Lung microvascular endothelial cell (primary cell): ENCODE data around the gene DPYD. TPM values are rescaled to one million over a fixed set of nuclear protein-coding genes. Genes with fewer than 3 reads are reported as not detected.

ENCODE experiments used
- DNase-seq, 2 donors: peaks; one replicate each; pipeline versions ENCODE4 v3.0.0 to v3.0.0-alpha.2; 2010; ENCODE audit warnings: low read depth in 2 of 2
- total RNA-seq: library from RNA; depleted of rRNA; stranded (reverse); fragments of >200 nt; gene quantifications from 2 replicates; pipeline ENCODE4 v1.2.1, GENCODE V29; 2014

Gene DPYD
- total RNA-seq, 1 donor from 2014 or later, result 15.9 TPM

DNA sequence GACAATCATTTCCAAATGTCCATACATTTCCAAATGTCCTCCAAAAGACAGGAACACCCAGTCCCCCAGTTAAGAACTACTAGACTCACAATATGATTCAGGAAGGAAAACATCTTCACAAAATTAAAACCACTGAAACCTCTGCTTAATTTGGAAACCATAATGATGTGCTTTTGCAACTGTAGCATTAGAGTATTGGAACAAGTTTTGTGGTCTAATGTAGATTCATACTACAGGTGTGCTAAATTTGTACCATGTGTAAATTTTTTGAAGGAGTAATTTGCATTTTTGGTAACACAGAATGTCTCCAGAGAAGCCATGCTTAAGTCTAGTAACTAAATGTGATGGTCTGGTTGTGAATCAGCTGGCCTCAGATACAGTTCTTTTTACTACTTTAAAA lies 129.6 kb downstream of the DPYD start:
- no peak for DNase-seq

DNA sequence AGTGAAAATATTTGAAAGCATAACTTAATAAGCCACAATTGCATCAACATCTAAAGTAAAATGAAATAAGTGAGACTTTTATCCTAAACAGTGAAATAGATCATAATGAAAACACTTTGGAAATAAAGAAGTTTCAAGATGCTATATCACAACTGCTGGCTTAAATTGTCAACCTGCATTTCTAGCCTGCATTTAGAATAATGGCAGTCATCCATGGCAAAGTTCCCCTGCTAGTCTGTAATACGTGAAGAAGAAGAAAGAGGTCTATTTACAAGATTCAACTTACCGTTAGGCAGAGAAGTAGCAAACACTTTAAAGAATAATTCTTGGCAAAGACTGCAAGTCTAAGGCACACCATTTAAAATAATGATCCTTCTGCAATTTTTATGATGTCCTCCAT lies 133.6 kb downstream of the DPYD start:
- DNase-seq, result no peak

DNA sequence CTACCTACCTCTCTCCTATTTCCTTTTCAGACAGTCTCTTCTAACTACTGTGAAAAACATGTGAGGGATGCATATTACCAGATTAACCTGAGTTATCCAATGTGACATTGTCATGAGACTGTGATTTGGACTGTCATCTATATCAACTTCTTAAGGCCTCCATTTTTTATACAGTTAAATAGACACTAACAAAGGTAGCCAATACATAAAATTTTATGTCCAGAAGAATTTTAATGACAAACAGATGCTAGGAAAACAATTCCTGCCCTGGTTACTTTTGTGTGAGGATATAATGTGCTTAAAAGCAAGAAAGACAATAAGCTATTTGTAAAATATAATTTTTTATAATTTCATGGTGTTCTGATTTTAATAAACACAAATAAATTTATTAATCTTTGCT lies 136.2 kb downstream of the DPYD start:
- DNase-seq, result no peak

DNA sequence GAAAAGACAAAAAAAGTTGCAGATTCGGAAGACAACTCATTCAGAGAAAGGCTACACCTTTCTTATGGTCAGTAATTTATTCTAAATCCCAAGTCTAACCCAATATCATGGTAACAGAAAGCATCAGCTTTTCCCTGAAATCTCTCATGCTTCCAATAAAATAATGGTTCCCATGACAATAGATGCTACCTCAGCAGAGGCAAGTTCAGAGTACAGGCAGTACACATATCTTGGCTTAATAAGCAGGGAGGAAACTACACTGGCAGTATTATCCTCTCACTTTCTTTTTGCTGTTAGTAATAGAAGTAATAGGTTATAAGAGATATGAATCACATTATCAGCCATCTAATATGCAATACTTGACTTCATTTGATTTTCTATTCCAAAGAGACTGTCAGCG lies 137.1 kb downstream of the DPYD start:
- no peak for DNase-seq

DNA sequence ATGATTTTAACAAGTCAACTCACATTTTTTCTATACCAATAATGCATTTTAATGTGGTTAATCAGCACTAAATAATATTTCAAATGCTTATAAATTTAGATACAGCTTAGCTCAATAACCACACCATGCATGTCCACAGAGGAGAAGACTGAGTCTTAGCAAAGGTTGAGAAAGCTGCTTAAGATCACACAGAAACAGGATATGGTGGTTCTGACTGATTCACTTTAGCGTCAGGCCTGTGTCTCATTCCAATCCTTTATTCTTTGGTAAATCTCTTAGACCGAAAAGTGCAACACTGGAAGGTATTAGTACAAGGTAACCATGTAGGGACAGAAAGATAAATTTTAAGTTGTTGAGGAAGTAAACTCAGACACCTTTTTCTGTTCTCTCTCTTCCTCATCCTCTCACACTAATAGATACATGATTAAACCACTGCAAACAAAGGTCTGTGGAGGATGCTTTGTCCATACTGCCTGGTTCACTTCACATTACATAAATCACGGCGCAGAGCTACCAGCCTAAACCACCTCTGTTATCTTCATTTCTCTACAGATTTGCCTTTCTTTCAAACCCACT lies 139.0 kb downstream of the DPYD start:
- peak in 1 of 2 donors; percentile 32 for DNase-seq

DNA sequence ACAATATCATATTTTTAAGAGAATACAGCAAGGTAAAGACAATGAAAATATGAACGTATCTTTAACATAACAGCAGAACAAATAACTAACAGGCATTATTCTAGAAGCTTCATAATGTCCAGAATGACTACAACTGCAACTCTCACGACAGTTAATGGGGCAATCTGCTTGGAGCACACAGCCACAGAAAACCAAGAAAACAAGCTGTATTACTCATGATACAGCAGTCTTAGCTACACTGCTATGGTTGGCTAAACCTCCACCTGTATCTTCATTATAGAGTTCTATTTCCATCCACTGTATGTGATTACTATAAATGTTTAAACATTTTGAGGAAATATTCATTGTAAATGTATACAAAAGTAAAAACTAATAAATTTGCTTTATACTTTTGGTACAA lies 139.9 kb downstream of the DPYD start:
- no peak for DNase-seq

DNA sequence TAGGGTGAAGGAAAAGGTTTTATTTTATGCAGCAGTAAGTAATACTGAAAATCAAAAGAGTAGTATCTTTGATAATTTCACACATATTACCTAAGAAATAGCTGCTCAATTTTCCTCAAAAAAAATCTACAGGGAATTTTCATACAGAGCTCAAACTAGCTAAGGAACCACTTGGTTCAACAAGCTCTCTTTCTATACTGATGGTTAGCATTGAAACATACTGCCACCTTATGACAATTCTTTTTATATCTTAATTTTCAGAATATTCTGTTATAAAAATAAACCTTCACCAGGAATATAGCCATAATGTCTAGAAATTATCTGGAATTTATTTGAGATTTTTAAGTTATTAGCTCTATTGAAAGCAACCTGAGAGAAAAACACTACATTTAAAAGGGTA lies 142.1 kb downstream of the DPYD start:
- DNase-seq, result peak in 1 of 2 donors; percentile 5

DNA sequence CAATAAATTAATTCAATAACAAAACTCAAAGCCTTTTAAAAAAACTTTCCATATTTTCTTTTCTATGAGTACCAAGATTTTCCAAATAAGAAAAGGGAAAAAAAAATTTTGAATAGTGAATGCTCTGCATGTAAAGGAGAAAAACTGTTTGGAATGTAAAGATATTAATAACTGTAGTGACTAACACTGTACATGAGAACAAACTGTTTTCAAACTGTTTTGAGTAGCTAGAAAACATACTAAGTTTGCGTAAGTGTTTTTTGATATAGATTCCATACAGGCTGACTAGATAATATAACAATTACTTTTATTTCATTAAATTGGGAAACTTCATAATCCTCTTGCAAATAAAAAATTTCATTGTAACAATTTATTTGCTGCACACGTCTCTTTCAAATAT lies 150.5 kb downstream of the DPYD start:
- DNase-seq, result no peak

DNA sequence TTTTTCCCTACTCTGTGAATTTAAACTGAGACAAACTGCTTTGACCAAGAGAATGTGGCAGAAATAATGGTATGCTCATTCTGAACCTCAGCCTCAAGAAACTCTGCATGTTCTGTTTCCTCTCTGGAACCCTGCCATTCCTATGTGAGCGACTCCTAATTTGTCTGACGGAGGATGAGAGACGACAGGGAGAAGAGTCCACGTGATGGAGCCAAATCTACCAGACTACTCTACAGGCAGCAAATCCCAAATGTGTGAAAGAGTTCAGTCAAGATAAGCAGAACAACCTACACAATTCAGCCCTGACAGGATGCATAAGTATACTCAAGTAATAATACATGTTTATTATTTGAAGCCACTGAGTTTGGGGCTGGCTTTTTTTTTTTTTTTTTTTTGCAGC lies 153.5 kb downstream of the DPYD start:
- no peak for DNase-seq

DNA sequence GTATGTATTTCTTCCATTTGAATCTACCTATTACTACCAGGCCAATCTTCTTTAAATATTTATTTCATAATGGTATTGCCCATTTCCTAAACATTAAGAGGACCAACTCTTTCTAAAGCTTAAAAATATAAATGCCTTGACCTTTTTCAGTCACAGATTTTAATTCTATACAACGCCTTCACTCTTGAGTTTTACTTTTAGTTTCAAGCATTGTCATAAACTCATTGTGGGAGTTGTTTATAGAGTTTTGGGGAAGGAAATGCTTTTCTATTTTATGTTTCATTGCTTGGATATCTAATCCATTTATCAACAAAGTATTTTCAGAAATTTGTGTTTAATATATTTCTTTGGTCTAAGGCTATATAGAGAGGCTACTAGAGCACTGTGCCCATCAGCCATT lies 155.8 kb downstream of the DPYD start:
- DNase-seq, result no peak

DNA sequence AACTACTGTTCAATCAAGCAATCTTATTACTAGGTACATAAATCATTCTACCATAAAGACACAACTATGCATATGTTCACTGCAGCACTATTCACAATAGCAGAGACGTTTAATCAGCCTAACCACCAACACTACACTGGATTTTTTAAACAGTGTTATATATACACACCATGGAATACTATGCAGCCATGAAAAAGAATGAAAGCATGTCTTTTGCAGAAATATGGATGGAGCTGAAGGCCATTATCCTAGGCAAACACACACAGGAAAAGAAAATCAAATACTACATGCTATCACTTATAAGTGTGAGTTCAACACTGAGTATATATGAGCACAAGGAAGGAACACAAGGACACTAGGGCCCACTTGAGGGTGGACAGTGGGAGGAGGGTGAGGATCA lies 159.2 kb downstream of the DPYD start:
- DNase-seq, result no peak

DNA sequence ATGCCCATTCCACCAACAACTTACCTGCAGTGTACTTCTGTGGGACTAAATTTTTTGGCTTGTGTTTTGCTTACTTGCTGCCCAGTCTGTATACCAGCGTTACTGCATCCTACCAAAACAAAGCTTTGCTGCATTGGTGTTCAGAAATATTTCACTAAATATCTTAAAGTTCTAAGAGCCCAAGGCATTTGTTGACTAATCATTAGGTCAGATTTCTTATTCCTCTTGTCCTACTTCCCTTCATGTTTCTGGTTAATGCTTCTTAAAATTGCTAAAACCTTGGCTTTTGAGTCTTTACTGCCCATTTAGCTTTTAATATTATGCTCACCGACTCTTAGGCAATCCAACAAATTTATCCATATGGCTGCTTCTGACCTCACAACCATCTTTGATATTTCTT lies 161.8 kb downstream of the DPYD start:
- no peak for DNase-seq

DNA sequence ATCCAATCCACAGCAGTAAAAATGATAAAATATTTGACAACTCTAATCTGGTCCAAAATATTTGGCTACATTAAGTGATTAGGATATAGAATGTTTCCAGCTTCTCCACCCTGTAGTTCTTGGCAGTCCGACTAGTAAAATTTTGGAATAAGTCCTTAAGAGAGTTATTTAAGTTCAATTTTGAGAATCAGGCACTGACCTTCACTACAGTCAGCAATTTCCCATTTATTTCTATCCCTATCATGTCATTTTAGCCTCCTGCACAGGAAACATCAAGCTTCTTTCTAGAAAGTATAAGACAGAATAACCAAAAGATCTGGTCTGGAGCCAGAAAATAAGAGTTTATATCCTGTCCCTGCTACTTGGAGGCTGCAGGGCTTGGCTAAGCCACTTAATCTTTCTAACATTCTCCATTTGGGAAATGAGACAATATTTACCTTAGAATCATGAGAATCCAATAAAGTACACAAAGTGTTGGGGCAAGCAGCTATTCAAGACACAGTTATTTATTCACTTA lies 162.2 kb downstream of the DPYD start:
- DNase-seq, result peak in 1 of 2 donors; percentile 55

DNA sequence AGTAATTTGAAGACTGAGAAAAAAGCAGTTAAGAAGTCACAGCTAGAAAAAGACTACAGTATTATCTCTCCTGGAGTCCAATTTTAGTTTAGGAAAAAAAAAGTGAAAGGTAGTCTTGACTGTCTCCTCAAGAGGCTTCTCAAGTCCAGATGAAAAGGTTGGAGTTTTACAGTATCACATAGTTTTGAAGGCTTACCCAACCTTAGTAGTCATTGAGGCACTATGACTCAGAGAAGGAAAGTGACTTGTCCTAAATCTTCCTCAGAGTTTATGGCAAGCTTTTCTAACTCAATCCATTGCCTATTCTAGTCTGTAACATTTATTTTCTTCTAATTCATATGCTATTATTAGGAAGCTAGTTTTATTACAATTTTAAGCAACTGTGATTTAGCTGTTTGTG lies 174.9 kb downstream of the DPYD start:
- DNase-seq, result peak in 1 of 2 donors; percentile 1

DNA sequence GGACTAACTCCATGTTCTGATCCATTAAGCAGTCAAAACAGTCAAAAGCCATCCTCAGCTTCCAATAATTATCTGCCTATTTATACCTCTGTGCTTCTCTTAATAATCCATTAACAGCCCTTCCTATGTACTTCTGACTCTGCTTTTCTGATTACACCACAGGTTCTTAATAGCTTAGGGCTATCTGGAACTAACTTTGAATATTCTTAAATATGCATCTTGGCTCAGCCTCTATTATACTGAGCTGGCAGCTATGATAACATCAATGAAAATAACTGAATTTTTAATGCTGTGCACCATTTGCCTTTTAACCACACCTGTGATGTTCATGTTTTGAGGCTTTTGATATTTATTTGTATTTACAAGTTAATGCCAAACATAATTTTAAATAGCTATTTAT lies 175.9 kb downstream of the DPYD start:
- DNase-seq, result no peak

DNA sequence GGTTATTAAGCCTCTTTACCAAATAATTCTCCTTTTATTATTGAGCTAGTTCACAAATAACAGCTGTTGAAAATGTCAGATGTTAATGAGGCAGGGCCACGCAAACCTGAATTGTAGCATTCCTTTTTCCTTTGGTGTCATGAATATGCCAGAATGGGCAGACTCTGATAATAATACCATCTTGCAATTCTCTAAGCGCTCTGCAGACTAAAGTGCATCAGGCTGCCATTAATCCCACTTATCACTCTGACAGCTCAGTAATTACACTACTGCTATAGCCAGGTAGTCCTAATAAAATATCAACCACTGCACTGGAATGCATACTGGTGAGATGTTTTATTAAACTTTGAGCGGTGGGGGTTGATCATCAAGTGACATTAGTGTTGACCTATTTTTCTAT lies 177.7 kb downstream of the DPYD start:
- DNase-seq, result no peak

DNA sequence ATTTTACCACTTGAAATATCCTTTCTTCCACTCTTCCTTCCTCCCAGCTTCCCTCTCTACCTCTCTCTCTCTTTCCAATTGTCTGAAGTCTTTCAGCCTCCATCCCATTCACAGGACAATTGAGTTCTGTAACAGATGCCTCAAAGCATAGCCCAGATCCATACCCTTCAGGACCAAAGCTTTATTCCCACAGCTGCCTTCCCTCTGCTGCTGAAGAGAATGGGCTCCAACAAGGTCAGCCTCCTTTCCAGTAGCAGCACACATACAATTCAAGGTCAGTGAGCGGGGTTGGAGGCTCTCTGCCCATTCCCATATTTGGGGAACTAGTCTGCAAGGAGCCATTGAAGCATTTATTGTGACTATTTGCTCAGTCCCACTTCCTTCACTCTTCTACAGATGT lies 179.9 kb downstream of the DPYD start:
- DNase-seq, result no peak

DNA sequence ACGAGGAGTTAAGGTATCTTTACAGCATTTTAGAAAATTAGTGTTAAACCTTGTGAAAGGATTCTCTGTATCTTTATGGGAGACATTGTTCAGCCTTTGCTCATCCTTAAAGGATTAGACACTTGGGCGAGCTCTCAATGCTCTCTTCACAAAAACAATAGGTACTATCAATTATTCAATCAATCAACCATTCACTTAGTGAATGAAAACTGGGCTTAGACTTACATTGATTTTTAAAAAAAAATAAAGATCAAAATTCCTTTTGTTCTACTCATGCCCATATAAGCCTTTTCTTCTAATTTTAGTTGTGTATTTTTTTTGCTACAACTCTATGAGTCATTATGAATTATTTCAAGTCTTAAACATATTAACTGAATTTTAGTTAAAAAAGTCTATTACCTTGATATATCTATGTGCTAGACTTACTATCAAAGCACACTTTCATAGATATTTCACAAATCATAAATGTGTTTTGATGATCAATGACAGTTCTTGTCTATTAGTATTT lies 181.2 kb downstream of the DPYD start:
- DNase-seq, result no peak

DNA sequence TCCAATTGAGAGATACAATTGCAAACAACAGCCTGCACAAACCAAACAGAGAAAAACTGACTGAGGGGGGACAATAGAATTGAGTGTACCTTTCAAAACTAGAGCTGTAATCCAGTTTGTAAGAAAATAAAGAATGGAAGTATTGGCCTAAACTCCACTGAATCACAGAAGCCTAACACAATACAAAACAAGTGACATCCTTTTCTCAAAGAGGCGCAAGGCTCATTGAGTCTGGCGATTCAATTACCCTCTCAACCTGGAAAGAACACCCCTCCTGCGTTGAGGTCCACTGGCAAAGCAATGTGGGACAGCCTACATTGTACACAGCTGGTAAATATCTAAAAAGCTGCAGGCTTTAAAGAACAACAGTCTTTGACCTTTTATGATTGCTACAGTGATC lies 182.6 kb downstream of the DPYD start:
- DNase-seq, result no peak

DNA sequence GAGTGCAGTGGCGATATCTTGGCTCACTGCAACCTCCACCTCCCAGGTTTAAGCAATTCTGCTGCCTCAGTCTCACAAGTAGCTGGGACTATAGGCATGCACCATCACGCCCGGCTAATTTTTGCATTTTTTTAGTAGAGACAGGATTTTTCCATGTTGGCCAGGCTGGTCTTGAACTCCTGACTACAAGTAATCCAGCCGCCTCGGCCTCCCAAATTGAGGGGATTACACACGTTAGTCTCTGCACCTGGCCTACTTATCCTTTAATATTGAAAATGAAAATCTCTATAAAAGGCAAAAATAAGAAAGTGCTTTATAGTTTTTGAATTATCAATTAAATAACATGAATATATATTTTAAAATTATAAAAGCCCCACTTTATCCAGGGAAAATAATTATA lies 190.6 kb downstream of the DPYD start:
- no peak for DNase-seq

DNA sequence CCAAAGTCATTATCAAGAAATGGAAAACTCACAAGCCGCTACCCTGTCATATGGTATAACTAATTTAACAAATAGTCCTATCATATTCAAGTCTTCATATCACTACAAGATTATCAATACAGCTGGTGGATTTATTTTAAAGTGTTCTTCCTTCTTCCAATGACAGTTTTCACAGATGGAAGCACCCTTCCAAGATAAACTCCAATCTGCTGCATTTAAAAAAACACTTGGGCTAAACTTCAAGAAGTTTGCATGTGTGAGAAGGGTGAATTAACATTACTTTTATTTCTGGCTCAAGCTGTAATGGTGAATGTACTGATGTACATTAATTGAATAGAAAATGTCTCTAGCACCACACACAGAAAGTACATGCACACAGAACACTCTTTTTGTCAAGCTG lies 192.4 kb downstream of the DPYD start:
- DNase-seq, result no peak

DNA sequence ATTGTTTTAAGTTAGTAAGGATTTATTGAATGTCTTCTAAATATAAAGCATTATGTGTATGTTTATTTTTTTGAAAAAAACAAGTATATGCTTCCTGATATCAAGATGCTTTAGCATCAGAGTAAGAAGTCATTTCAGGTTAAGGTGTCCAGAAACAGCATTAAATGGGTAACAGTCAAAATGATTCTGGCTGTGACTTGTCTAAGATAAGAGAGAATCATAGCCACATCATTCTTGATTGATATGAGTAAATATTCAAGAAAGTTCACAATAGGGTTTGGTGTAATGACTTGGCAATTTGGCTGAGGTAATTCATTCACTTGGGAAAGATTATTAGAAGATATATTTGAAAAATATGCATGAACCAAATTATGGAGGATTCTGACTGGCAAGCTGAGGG lies 193.8 kb downstream of the DPYD start:
- DNase-seq, result no peak

DNA sequence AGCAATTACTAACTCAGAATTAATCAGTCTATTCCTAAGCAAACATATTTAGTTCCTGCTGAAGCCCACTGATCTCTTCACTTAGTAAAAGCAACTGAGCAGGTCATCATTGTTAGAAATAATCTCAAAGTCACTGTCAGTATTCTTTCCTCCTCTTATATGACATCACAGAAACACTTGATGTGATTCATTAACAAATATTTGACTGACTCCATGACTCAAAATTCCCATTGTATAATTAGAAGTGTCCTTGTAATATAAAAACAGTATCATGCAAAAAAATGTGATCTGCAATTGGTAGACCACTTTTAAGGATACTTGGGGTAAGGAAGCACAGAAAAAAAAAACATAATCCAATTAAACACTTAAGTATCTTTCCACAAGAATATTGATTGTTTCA lies 194.4 kb downstream of the DPYD start:
- DNase-seq, result peak in 1 of 2 donors; percentile 7

DNA sequence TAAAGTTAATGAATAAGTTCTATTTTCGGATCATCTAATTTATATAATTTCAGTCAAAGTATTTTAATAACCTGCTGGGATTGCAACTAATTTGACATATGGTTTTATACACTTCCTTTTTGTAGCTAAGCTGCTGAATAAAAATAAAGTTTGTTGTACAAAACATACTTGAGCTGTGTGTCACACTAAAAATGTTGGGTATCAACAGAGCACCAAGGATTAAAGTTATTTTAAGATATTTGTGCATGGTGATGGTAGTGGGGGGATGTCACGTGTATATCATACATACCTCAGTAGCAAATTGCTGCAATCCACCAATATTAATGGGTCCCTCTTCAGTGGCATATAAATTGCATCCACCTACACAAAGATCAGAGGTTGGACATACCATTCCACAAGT lies 199.6 kb downstream of the DPYD start:
- DNase-seq, result no peak
